Measurements from ENCODE around the gene AZGP1. TPM values are rescaled to one million over a fixed set of nuclear protein-coding genes. Genes with fewer than 3 reads are reported as not detected.
"Not testable (repeated sequence)": the region's sequence is repeated elsewhere in the genome, so short reads cannot be mapped to it uniquely, and the experiment has no call there.

The AZGP1 gene
- total RNA-seq, 1 experiment from 2014 or later: not detected

GRCh38 chr7:99997545-99998137, 21.8 kb upstream of the AZGP1 start:
- no peak for DNase-seq (ENCODE audit: low read depth)

- no peak for DNase-seq (ENCODE audit: low read depth)
These were observed 21.1 kb upstream of the AZGP1 start for GRCh38 chr7:99996755-99997544.

DNA sequence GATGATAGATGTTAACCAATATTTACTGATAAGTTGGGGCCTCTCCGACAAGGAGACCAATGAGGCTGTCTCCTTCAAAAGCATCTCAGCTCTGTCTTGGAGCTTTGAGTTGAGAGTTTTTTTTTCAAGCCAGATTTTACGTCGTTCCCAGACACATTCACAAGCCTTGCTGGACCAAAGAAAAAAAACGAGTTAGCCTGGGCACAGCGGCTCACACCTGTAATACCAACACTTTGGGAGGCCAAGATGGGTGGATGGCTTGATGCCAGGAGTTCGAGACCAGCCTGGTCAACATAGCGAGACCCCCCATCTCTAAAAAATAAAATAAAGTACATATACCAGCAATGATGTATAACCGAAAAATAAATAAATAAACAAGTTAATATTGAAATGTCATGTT, 19.0 kb upstream of the AZGP1 start:
- DNase-seq (ENCODE audit: low read depth): no peak

DNA sequence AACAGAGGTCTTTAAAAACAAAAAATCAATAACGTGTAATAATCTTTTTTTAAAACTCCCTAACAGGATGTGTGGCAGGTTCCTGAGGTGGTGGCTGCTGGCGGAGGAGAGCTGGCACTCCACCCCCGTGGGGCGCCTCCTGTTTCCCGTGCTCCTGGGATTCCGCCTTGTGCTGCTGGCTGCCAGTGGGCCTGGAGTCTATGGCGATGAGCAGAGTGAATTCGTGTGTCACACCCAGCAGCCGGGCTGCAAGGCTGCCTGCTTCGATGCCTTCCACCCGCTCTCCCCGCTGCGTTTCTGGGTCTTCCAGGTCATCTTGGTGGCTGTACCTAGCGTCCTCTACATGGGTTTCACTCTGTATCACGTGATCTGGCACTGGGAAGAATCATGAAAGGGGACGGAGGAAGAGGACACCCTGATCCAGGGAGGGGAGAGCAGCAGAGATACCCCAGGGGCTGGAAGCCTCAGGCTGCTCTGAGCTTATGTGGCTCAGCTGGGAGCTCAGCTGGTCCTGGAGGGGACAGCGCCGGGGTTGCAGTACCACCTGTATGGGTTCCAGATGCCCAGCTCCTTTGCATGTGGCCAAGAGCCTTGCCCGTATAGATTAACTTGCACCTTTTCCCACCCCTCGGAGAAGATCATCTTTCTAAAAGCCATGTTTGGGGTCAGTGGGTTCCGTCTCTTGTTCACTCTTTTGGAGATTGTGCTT, 16.7 kb upstream of the AZGP1 start:
- no peak for DNase-seq (ENCODE audit: low read depth)

- DNase-seq (ENCODE audit: low read depth): not testable (repeated sequence)
These were observed 15.7 kb upstream of the AZGP1 start for GRCh38 chr7:99991543-99991942.

DNA sequence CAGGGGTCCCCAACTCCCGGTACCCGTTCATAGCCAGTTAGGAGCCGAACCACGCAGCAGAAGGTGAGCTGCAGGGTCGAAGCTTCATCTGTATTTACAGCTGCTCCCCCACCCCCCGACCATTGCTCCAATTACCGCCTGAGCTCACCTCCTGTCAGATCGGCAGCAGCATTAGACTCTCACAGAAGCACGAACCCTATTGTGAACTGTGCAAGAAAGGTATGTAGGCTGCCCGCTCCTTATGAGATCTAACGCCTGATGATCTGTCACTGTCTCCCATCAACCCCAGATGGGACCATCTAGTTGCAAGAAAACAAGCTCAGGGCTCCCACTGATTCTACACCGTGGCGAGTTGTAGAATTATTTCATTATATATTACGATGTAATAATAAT, 14.6 kb upstream of the AZGP1 start:
- DNase-seq (ENCODE audit: low read depth): no peak

DNA sequence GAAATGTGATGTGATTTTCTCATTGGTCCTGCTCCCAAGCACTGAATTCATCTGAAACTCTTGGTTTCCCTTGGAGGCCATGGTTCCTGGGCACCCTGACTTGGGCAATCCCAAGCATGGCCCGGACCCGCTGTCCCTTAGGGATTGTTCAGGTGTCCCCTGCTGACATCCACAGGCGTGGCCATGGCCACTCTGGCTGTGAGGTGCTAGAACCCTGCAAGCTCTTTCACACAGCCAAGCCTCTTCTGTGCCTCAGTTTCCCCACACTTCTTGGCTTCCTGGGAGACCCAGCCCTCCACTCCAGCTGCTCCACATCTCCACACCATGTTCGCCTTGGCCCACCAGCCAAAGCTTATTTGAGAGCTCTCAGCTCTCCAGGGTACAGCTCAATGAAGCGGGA, 12.0 kb upstream of the AZGP1 start:
- no peak for DNase-seq (ENCODE audit: low read depth)

GRCh38 chr7:99987306-99987705, 11.5 kb upstream of the AZGP1 start:
- DNase-seq (ENCODE audit: low read depth): not testable (repeated sequence)

GRCh38 chr7:99984593-99984992, 8.8 kb upstream of the AZGP1 start:
- DNase-seq (ENCODE audit: low read depth): no peak

DNA sequence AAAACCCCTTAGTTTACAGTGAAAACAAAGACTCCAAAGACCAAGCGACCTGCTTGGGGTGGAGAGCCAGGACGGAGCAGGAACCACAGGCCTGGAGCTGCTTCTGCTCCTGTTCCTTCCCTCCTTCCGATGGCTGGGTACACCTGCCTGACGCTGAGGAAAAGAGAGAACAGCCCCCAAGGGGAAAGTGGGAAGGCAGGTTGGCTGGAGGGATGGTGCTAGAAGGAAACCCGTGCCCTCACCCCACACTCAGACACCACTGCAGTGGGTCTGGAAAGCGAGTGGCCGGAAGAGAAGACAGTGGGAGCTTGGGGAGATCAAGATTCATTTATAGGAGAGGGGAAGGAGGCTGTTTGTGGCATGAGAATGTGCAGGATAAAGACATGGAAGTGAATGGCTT, 5.2 kb upstream of the AZGP1 start:
- not testable (repeated sequence) for DNase-seq (ENCODE audit: low read depth)

DNA sequence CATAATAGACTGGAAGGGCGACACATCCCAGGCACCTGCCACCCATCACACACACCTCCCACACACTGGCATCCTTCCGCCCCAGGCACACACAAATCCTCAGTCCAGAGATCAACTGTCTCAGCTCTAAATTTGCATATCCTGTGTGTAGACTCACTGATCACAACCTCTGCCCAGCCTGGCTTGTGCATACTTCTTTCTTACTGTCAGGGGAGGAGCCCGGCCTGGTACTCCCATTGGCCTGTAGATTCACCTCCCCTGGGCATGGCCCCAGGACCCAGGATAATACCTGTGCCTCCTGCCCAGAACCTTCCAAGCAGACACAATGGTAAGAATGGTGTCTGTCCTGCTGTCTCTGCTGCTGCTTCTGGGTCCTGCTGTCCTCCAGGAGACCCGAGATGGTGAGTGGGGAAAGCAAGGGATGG, 4.6 kb upstream of the AZGP1 start:
- not testable (repeated sequence) for DNase-seq (ENCODE audit: low read depth)

DNA sequence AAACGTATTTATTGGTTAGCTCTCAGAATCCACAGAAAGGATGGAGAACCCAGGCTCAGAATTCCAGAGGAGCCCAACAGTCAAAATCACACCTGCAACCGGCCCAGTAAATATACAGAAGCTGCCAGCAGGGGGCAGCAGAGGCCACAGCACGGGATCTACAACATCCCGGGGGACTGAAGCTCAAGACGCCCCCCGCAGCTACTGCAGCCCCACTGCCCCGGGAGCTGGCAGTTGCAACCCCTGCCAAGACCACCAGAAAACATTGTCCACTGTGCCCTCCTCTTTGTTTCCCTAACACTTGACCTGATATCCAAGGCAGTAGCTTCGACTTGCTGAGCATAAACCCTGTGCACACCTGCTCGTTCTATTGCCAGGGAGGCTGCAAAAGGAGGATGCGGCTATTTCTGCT, 4.0 kb upstream of the AZGP1 start:
- peak; percentile 10 for DNase-seq (ENCODE audit: low read depth)

DNA sequence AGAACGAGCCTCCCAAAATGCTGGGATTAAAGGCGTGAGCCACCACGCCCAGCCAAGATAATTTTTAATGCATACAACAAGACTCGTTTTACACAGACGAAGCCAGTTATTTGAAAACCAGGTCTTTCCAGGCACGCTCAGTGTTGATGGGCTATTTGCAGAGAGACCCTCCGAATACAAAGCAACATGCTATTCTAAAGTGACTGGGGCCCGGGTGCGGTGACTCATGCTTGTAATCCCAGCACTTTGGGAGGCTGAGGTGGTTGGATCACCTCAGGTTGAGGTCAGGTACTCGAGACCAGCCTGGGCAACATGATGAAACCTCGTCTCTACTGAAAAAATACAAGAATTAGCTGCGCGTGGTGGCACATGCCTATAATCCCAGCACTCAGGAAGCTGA, 795 bp upstream of the AZGP1 start:
- DNase-seq (ENCODE audit: low read depth): no peak

DNA sequence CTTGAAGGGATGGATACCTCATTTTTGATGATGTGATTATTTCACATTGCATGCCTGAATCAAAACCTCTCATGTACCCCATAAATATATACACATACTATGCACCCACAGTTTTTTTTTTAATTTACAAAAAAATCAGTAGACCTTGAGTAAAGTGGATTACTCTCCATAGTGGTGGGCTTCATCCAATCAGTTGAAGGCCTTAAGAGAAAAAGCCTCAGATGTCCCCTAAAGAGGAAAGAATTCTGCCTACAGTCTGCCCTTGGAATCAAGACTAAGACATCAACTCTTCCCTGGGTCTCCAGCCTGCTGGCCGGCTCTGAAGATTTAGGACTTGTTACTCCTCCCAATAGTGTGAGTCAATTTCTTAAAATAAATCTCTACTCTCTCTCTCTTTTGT, 1.1 kb downstream of the AZGP1 start:
- DNase-seq (ENCODE audit: low read depth): no peak

DNA sequence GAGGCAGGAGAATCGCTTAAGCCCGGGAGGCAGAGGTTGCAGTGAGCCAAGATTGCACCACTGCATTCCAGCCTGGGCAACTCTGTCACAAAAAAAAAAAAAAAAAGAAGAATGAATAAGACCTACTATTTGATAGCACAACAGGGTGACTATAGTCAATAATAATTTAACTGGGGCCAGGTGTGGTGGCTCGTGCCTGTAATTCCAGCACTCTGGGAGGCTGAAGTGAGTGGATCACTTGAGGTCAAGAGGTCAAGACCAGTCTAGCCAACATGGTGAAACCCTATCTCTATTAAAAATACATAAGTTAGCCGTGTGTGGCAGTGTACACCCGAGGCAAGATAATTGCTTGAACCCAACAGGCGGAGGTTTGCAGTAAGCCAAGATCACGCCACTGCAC, 2.0 kb downstream of the AZGP1 start:
- not testable (repeated sequence) for DNase-seq (ENCODE audit: low read depth)

DNA sequence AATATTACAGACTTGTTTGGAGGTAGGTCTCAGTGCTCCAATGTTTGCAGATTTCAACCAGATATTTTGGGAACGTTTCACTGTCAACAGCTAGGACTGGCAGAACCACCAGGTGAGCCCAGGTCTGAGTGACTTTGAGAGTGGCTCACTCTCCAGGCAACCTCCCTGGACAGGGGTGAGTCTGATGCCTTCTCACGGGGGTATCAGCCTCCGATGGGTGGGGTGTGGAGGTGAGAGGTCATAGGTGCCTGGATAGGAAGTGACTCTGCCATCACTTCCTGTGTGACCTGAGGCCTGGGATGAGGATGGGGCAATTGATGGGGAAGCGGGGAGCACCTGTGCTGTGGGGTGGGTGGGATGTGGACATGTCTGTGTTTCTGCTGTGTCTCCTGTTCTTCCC, 4.6 kb downstream of the AZGP1 start:
- no peak for DNase-seq (ENCODE audit: low read depth)

DNA sequence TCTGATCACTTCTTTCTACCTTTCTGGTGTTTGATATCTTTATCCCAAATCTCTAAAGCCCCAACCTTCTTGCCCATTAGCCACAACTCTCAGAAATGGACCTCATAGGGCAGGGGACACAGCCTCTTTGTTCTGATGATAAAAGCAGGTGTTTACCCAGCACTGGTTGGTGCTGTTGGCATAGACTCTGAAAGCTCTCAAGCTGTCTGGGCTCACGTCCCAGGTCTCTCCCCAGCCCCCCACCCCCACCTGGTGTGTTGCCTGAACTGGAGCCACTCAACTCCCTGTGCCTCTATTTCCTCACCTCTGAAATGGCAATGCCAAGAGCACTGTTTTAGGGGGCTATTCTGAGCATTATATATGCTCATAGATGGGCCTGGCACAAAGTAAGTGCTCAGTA, 6.0 kb downstream of the AZGP1 start:
- DNase-seq (ENCODE audit: low read depth): not testable (repeated sequence)

GRCh38 chr7:99969298-99969697, 6.5 kb downstream of the AZGP1 start:
- no peak for DNase-seq (ENCODE audit: low read depth)

DNA sequence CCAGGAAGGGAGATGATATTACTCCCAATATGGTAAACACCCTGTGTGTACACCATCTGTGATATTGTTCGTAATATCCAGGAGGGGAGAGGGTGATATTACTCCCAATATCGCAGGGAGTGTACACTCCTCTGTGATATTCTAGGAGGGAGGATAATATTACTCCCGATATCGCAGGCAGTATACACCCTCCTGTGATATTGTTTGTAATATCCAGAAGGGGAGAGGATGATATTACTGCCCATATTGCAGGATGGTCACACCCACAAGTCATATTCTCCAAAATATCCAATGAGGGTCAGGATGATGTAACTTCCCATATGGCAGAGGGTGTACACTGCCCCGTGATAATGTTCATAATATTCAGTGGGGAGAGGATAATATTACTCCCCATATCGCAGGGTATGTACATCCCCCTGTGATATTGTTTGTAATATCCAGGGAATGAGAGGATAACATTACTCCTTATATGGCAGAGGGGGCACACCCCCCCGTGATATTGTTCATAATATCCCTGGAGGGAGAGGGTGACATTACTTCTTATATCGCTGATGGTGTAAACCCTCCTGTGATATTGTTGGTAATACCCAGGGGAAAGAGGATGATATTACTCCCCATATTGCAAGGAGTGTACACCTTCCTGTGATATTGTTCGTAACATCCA, 17.1 kb downstream of the AZGP1 start:
- DNase-seq (ENCODE audit: low read depth): no peak

GRCh38 chr7:99955247-99955646, 20.6 kb downstream of the AZGP1 start:
- DNase-seq (ENCODE audit: low read depth): no peak

DNA sequence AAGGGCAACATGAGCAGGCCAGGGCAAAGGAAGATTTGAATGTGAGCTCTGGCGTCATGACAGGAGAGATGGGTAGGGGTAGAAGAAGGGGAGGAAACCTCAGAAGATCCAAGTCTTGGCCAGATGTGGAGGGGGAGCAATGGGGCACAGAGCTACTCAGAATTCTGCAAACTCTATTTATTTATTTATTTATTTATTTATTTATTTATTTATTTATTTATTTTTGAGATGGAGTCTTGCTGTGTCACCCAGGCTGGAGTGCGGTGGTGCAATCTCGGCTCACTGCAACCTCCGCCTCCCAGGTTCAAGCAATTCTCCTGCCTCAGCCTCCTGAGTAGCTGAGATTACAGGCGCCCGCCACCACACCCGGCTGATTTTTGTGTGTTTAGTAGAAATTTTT, 21.2 kb downstream of the AZGP1 start:
- DNase-seq (ENCODE audit: low read depth): not testable (repeated sequence)

- DNase-seq (ENCODE audit: low read depth): peak; percentile 18
These were observed 22.2 kb downstream of the AZGP1 start for GRCh38 chr7:99953649-99954048.
